ENCODE measurements around the gene SIPA1L3. TPM values are rescaled to one million over a fixed set of nuclear protein-coding genes. Genes with fewer than 3 reads are reported as not detected.

SIPA1L3 gene
- total RNA-seq, 2 experiments from 2014 or later = 8.9 to 9.8 TPM

DNA sequence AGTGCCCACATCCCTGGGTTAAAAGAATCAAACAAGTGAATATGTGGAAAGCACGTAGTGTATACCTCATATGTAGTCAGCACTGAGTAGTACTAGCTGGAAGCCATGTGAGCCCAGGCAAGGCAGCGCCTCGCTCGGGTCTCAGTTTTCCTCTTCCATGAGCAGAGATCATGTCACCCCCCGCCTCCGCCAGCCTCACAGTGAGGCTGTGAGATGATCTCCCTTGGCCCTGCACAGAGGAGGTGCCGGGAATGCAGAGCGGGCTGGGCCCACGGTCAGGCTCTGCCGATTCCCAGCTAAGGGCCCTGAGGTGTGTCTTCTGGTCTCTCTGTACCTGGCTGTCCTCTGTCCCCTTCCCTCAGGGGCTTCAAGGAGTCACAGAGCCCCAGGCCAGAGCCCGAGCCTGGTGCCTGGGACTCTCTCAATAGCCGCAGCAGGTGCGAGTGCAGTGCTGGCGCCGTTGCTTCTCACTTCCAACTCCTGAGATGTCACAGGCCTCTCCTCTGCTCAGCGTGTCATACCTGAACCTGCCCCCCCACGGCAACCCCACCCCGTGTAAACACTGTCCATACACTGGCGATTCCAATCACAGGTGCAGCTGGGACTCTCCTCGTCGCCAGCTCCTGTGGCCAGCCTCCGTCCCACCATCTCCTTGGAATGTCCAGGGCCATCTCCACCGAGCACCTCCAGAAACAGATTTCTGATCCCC, 290.1 kb downstream of the SIPA1L3 start:
- no peak overlapping the region for H3K27ac Mint-ChIP-seq
- TF ChIP-seq, protein P1, sequence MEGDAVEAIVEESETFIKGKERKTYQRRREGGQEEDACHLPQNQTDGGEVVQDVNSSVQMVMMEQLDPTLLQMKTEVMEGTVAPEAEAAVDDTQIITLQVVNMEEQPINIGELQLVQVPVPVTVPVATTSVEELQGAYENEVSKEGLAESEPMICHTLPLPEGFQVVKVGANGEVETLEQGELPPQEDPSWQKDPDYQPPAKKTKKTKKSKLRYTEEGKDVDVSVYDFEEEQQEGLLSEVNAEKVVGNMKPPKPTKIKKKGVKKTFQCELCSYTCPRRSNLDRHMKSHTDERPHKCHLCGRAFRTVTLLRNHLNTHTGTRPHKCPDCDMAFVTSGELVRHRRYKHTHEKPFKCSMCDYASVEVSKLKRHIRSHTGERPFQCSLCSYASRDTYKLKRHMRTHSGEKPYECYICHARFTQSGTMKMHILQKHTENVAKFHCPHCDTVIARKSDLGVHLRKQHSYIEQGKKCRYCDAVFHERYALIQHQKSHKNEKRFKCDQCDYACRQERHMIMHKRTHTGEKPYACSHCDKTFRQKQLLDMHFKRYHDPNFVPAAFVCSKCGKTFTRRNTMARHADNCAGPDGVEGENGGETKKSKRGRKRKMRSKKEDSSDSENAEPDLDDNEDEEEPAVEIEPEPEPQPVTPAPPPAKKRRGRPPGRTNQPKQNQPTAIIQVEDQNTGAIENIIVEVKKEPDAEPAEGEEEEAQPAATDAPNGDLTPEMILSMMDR (IDR thresholded peaks at IDR 0.05) = no peak
- ChIA-PET CTCF (no interaction called here), POLR2A (no interaction called here)
- no peak overlapping the region for H3K4me3 Mint-ChIP-seq
- H3K27me3 Mint-ChIP-seq = no peaks in the 10 kb centered on the region
- peaks cover 2% of the 10 kb centered on the region for H3K36me3 Mint-ChIP-seq (ENCODE audit: low read depth)
- ATAC-seq (no peak), DNase-seq (no peak)
- intact Hi-C loops (cut with micrococcal nuclease) = no loop called here
- H3K9me3 Mint-ChIP-seq = peaks cover 2% of the 10 kb centered on the region
- H3K4me1 Mint-ChIP-seq (ENCODE audit: low read depth) = no peaks in the 10 kb centered on the region

DNA sequence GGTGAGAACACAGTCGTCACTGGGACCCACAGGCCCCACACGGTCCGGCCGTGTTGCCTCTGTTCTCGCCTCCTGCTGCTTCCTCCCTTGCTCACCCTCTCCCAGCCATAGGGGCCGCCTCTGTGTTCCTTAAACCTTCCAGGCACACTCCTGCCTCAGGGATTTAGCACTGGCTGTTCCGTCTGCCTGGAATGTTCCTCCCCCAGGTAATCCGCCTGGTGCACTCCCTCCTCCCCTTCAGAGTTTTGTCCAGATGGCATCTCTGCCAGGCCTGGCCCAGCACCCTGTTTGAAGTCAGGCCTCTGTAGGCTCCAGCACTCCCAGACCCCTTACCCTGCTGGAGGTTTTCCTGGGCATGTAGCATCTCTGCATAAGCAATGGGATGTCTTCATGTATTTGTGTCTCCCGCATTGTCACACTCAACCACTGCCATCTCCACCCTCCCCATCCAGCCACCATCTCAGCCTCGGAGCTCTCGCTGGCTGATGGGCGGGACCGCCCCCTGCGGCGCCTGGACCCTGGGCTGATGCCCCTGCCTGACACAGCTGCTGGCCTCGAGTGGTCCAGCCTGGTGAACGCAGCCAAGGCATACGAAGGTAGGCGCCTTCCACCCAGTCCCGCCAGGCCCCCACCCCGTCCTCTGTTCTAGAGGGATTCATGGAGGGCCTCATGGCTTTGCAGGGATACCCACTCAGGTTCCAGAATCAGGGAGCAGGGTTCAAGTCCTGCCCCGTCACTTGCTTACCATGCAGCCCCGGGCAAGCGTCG, 291.1 kb downstream of the SIPA1L3 start:
- no peak for DNase-seq
- intact Hi-C loops (cut with micrococcal nuclease) = no loop called here
- H3K4me3 Mint-ChIP-seq = no peak overlapping the region
- H3K9me3 Mint-ChIP-seq = peaks cover 2% of the 10 kb centered on the region
- no peaks in the 10 kb centered on the region for H3K27me3 Mint-ChIP-seq
- TF ChIP-seq, protein P1 (IDR thresholded peaks at IDR 0.05) = no peak
- POLR2A ChIA-PET = no interaction called here
- ATAC-seq = no peak
- H3K4me1 Mint-ChIP-seq (ENCODE audit: low read depth) = no peaks in the 10 kb centered on the region
- no peak overlapping the region for H3K27ac Mint-ChIP-seq
- CTCF ChIA-PET = no interaction called here
- H3K36me3 Mint-ChIP-seq (ENCODE audit: low read depth) = peaks cover 2% of the 10 kb centered on the region

DNA sequence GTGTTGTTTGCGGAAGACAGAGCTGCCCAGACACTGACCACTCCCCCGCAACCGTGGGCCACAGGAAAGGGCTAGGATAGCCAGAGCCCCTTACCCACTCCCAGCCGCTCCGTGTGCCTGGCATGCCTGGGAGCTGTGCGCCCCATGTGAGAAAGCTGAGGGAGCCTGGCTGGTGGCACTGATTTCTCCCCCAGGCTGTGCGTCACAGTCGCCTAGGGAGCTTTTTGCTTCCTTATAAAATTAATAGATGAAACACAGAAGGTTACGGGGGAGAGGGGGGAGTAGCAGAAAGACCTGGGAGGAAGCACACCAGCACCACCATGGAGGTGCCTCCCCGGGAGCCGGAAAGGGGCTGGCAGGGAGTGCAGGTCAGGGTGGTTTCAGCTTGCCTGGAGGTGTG, 292.3 kb downstream of the SIPA1L3 start:
- POLR2A ChIA-PET = no interaction called here
- peaks cover 2% of the 10 kb centered on the region for H3K36me3 Mint-ChIP-seq (ENCODE audit: low read depth)

DNA sequence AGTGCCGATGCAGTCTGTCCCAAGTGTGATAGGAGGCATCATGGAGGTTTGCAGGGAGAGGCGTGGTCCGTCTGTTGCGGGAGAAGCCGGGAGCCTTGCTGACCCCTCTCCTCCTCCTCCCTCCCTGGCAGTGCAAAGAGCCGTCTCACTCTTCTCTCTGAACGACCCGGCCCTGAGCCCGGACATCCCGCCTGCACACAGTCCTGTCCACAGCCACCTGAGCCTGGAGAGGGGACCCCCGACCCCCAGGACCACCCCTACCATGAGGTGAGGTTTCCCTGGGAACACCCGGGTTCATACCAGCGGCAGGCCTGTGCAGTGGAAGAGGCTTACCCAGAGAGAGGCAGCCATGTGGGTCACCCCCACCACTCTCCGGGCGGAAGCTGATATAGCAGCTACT, 294.7 kb downstream of the SIPA1L3 start:
- Mint-ChIP-seq H3K36me3 (ENCODE audit: low read depth) (peaks cover 2% of the 10 kb centered on the region), H3K27ac (no peak overlapping the region), H3K4me3 (no peak overlapping the region), H3K27me3 (no peaks in the 10 kb centered on the region), H3K4me1 (ENCODE audit: low read depth) (no peaks in the 10 kb centered on the region), H3K9me3 (no peaks in the 10 kb centered on the region)
- intact Hi-C loops (cut with micrococcal nuclease) = no loop called here
- CTCF ChIA-PET = no interaction called here
- ATAC-seq (no peak), DNase-seq (no peak)
- POLR2A ChIA-PET = no interaction called here
- TF ChIP-seq, protein P1 (IDR thresholded peaks at IDR 0.05) = no peak

More for the DNA sequence above, 292.3 kb downstream of the SIPA1L3 start:
- no peaks in the 10 kb centered on the region for H3K4me1 Mint-ChIP-seq (ENCODE audit: low read depth)
- no peak overlapping the region for H3K27ac Mint-ChIP-seq
- TF ChIP-seq, protein P1 (IDR thresholded peaks at IDR 0.05) = no peak
- no peaks in the 10 kb centered on the region for H3K27me3 Mint-ChIP-seq
- intact Hi-C loops (cut with micrococcal nuclease) = no loop called here
- no peak overlapping the region for H3K4me3 Mint-ChIP-seq
- ATAC-seq (no peak), DNase-seq (no peak)
- H3K9me3 Mint-ChIP-seq = peaks cover 2% of the 10 kb centered on the region
- CTCF ChIA-PET = no interaction called here

DNA sequence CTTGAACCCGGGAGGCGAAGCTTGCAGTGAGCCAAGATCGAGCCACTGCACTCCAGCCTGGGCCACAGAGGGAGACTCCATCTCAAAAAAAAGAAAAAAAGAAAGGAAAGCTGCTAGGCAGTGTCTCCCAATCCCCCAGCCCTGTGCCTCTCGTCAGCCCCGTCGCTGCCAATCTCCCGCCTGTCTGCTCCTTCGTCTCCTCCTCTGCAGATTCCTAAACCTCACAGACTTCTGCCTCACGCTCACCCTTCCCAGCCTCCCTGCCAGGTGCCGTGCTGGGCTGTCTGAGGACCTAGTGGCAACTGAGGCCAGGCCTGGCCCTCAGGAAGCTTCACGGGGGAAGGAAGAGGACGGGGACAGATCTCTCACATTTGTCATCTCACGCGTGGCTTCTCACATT, 295.5 kb downstream of the SIPA1L3 start:
- peaks cover 2% of the 10 kb centered on the region for H3K36me3 Mint-ChIP-seq (ENCODE audit: low read depth)

More for the DNA sequence above, 295.5 kb downstream of the SIPA1L3 start:
- ChIA-PET POLR2A (no interaction called here), CTCF (no interaction called here)
- TF ChIP-seq, protein P1 (IDR thresholded peaks at IDR 0.05) = no peak
- Mint-ChIP-seq H3K4me1 (ENCODE audit: low read depth) (no peaks in the 10 kb centered on the region), H3K4me3 (no peak overlapping the region), H3K27me3 (no peaks in the 10 kb centered on the region), H3K9me3 (no peaks in the 10 kb centered on the region), H3K27ac (no peak overlapping the region)
- intact Hi-C loops (cut with micrococcal nuclease) = no loop called here
- no peak for DNase-seq
- ATAC-seq = no peak

Measured in activated CD8-positive, alpha-beta T cell treated with anti-CD3 and anti-CD28 coated beads for 36 hours (primary cell).